GM12878 (cell line): ENCODE data around the gene CARMIL3. TPM values are rescaled to one million over a fixed set of nuclear protein-coding genes. Genes with fewer than 3 reads are reported as not detected.

Experiments
- ATAC-seq: fragments of 200-7000 bp; cut with Tn5 transposase; 3 replicates; pipeline ENCODE4 v1.9.1; 2020; ENCODE audit warnings: mild to moderate bottlenecking, moderate library complexity
- BruUV-seq: library from RNA; stranded (reverse); fragments of 400-500 nt; replicated peaks from 2 replicates; lab custom pipeline; 2021; lab: Mats Ljungman, UMichigan
- CTCF ChIA-PET: fragments of 300-600 bp; sonication (Branson Sonifier 250); formaldehyde crosslinking; extraction: SDS; loops from one replicate; lab custom pipeline; 2021; ENCODE audit warnings: inconsistent platforms; lab: Yijun Ruan, JAX
- POLR2A ChIA-PET: fragments of 350-600 bp; formaldehyde crosslinking; extraction: SDS; loops from one replicate; lab custom pipeline; 2021; ENCODE audit warnings: inconsistent platforms; lab: Charles Lee
- RAD21 ChIA-PET: fragments of 300-600 bp; sonication (Branson Sonifier 250); formaldehyde crosslinking; loops from one replicate; lab custom pipeline; 2023; ENCODE audit warnings: antibody characterized with exemption; ENCODE audit not compliant: unreplicated experiment; lab: Charles Lee
- SMC1A ChIA-PET: fragments of 300-600 bp; sonication (Branson Sonifier 250); formaldehyde crosslinking; loops from one replicate; lab custom pipeline; 2023; ENCODE audit not compliant: unreplicated experiment, uncharacterized antibody; lab: Charles Lee
- DNase-seq: peaks from one replicate; pipeline ENCODE4 v3.0.0-alpha.2; 2011; ENCODE audit warnings: low read depth, low spot score
- FAIRE-seq: peaks from 3 replicates; lab custom pipeline; 2011; peaks lifted over from hg19 to GRCh38; lab: Jason Lieb, UNC
- H2AFZ ChIP-seq: 2 replicates; pipeline ENCODE4 v1.6.0; 2011; ENCODE audit warnings: low read depth, low read length, control low read depth; ENCODE audit not compliant: control insufficient read depth
- H3K27ac ChIP-seq: 2 replicates; pipeline ENCODE4 v1.5.1; 2011; ENCODE audit warnings: control low read depth; ENCODE audit not compliant: control insufficient read depth, insufficient read depth
- H3K27me3 ChIP-seq, 2 experiments: replicated peaks in 1 of 2; 2 replicates each; pipeline versions ENCODE4 v1.6.0 to v1.6.1; 2011; ENCODE audit warnings: low read length in 1 of 2; ENCODE audit not compliant: control insufficient read depth in 2 of 2, insufficient read depth in 2 of 2
- H3K36me3 ChIP-seq, 2 experiments: 2 replicates each; pipeline ENCODE4 v1.5.1; 2011; ENCODE audit warnings: low read length in 1 of 2; ENCODE audit not compliant: control insufficient read depth in 2 of 2, insufficient read depth in 2 of 2
- H3K4me1 ChIP-seq: 2 replicates; pipeline ENCODE4 v1.6.1; 2011; ENCODE audit warnings: mild to moderate bottlenecking, low read length, moderate library complexity, mixed read lengths; ENCODE audit not compliant: control insufficient read depth, insufficient read depth
- H3K4me2 ChIP-seq: 2 replicates; pipeline ENCODE4 v1.6.0; 2011; ENCODE audit warnings: control low read depth; ENCODE audit not compliant: control insufficient read depth, insufficient read depth
- H3K4me3 ChIP-seq: fragments of 200-600 bp; sonication (generic); 2 replicates; pipeline ENCODE4 v1.5.1; 2016
- H3K79me2 ChIP-seq: 2 replicates; pipeline ENCODE4 v1.6.0; 2011; ENCODE audit warnings: low read length; ENCODE audit not compliant: control insufficient read depth, insufficient read depth
- H3K9ac ChIP-seq: 2 replicates; pipeline ENCODE4 v1.8.0; 2011; ENCODE audit warnings: low read length, control low read depth, mixed read lengths; ENCODE audit not compliant: control insufficient read depth, insufficient read depth
- H3K9me3 ChIP-seq: replicated peaks from 3 replicates; pipeline ENCODE4 v1.5.1; 2011; ENCODE audit warnings: mild to moderate bottlenecking, low read length; ENCODE audit not compliant: control insufficient read depth, insufficient read depth
- H4K20me1 ChIP-seq: 2 replicates; pipeline ENCODE4 v1.6.0; 2011; ENCODE audit not compliant: control insufficient read depth, insufficient read depth
- CBFB ChIP-seq: IDR thresholded peaks from 2 replicates; pipeline ENCODE4 v1.6.1; 2016; ENCODE audit warnings: antibody characterized with exemption, low read depth
- CHD2 ChIP-seq: IDR thresholded peaks from 2 replicates; pipeline ENCODE4 v1.6.1; 2011; ENCODE audit warnings: low read depth, low read length, improper control_type of control experiment, borderline replicate concordance
- ESRRA ChIP-seq: IDR thresholded peaks from 2 replicates; pipeline ENCODE4 v1.6.1; 2012; ENCODE audit warnings: mild to moderate bottlenecking, low read length, improper control_type of control experiment
- KLF5 ChIP-seq: fragments of 450-650 bp; IDR thresholded peaks from 2 replicates; pipeline ENCODE4 v1.6.1; 2014; ENCODE audit warnings: mild to moderate bottlenecking; ENCODE audit not compliant: partially characterized antibody
- NFYA ChIP-seq: IDR thresholded peaks from 2 replicates; pipeline ENCODE4 v1.6.1; 2011; ENCODE audit warnings: low read depth, mild to moderate bottlenecking, low read length, improper control_type of control experiment, borderline replicate concordance
- RAD21 ChIP-seq: IDR thresholded peaks from 2 replicates; pipeline ENCODE4 v1.6.1; 2011; ENCODE audit warnings: mild to moderate bottlenecking, low read depth, low read length, moderate library complexity; ENCODE audit not compliant: insufficient read depth
- SIX5 ChIP-seq: IDR thresholded peaks from 2 replicates; pipeline ENCODE4 v1.6.1; 2011; ENCODE audit warnings: mild to moderate bottlenecking, low read depth, low read length, moderate library complexity; ENCODE audit not compliant: severe bottlenecking
- SUPT20H ChIP-seq: IDR thresholded peaks from 2 replicates; pipeline ENCODE4 v1.6.1; 2011; ENCODE audit warnings: low read depth, mild to moderate bottlenecking, low read length, moderate library complexity, borderline replicate concordance; ENCODE audit not compliant: control insufficient read depth
- TCF12 ChIP-seq: IDR thresholded peaks from 2 replicates; pipeline ENCODE4 v1.6.1; 2011; ENCODE audit warnings: low read depth, mild to moderate bottlenecking, low read length
- YY1 ChIP-seq: IDR thresholded peaks from 2 replicates; pipeline ENCODE4 v1.6.1; 2011; ENCODE audit warnings: low read depth, mild to moderate bottlenecking, low read length
- ZBED1 ChIP-seq: IDR thresholded peaks from 2 replicates; pipeline ENCODE4 v1.6.1; 2016; ENCODE audit warnings: borderline replicate concordance
- ZNF217 ChIP-seq: fragments of 450-650 bp; IDR thresholded peaks from 2 replicates; pipeline ENCODE4 v1.6.1; 2017; ENCODE audit warnings: antibody characterized with exemption, mild to moderate bottlenecking
- WGBS: methylation state at CpG from one replicate; pipeline ENCODE4 v1.1.6; 2016; ENCODE audit warnings: low lambda C conversion rate; ENCODE audit not compliant: insufficient replicate concordance, insufficient coverage; ENCODE audit errors: missing lambda C conversion rate; 5-methylcytosine and 5-hydroxymethylcytosine counted together
- in situ Hi-C: fragments of 300-500 bp; cut with MboI; formaldehyde crosslinking; loops from 9 replicates; pipeline ENCODE4 v1.14.3; 2018; ENCODE audit warnings: mixed read lengths
- intact Hi-C: fragments of 100-400 bp; cut with micrococcal nuclease; formaldehyde crosslinking; loops from one replicate; pipeline ENCODE4 v1.14.2; 2022; ENCODE audit not compliant: unreplicated experiment
- polyA plus RNA-seq, 11 experiments: library from polyadenylated mRNA; depleted of rRNA in 4 of 11; unstranded in 6 of 11; stranded (reverse) in 5 of 11; fragments of >200 nt; fragmentation: Nextera tagmentation in 4 of 11; fragmentation: Illumina TruSeq in 1 of 11; extraction: Ambion mirVana in 4 of 11; extraction: Trizol in 1 of 11; gene quantifications; 1 replicate in 1 of 11; 2 replicates in 10 of 11; pipeline versions ENCODE4 v1.2.1 to v1.2.3, GENCODE V29; 2011 to 2016; ENCODE audit warnings: inconsistent platforms in 2 of 11, missing spikeins in 2 of 11, low read depth in 1 of 11
- total RNA-seq, 4 experiments: library from RNA; depleted of rRNA in 3 of 4; stranded (reverse); fragments of >200 nt in 3 of 4; fragmentation: Illumina TruSeq in 1 of 4; extraction: Trizol in 1 of 4; gene quantifications; 2 replicates each; pipeline versions ENCODE4 v1.2.1 to v1.2.3, GENCODE V29; 2013 to 2021
- TF ChIP-seq, protein P1 (sequence below): IDR thresholded peaks from 2 replicates; pipeline ENCODE4 v1.6.1; 2011; ENCODE audit warnings: low read depth, low read length, improper control_type of control experiment, borderline replicate concordance
- TF ChIP-seq, protein P2 (sequence below): fragments of 450-650 bp; IDR thresholded peaks from 2 replicates; pipeline ENCODE4 v1.6.1; 2016; ENCODE audit warnings: mild to moderate bottlenecking
- TF ChIP-seq, protein P3 (sequence below): fragments of 450-650 bp; IDR thresholded peaks from 2 replicates; pipeline ENCODE4 v1.6.1; 2014; ENCODE audit warnings: mild to moderate bottlenecking
- TF ChIP-seq, protein P4 (sequence below): IDR thresholded peaks from 2 replicates; pipeline ENCODE4 v1.6.1; 2011; ENCODE audit warnings: mild to moderate bottlenecking, low read depth, low read length, moderate library complexity; ENCODE audit not compliant: insufficient replicate concordance

CARMIL3 gene
- total and polyA plus RNA-seq, 10 of the 15 experiments (the other 5 are each of a cell fraction or from before 2014, with no cell fraction given), result 0.09 to 0.32 (median 0.25) TPM; not detected in 3

DNA sequence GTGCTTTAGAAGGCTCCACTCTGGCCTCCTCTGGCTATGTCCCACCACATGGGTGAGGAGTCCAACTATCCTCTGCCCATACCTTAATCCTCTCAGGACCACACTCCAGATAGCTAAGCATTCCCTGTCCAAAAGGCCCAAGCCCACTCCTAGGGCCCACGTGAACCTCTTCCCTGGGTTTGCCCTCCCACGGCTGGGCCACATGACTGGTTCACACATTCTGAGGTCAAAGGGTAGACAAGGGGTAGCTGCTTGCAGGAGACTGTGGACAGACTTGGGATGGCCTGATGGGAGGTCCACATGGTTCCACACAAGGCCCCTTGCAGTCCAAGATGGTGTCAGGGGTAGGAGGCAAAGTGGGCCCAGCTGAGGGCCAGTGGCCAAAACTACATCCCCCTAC is 36.3 kb downstream of the CARMIL3 start:
- Histone ChIP-seq H4K20me1 (no peaks in the 10 kb centered on the region), H3K4me2 (no peak overlapping the region), H3K27ac (no peak overlapping the region), H3K9ac (no peak overlapping the region), H3K4me1 (no peaks in the 10 kb centered on the region), H3K36me3 (no peaks in the 10 kb centered on the region), H3K27me3 (no peaks in the 10 kb centered on the region), H2AFZ (no peak overlapping the region), H3K9me3 (no peaks in the 10 kb centered on the region), H3K79me2 (no peaks in the 10 kb centered on the region), H3K4me3 (no peak overlapping the region)
- BruUV-seq, result no TSS peak
- ChIA-PET POLR2A (interaction anchor here (0.9 kb wide), 1 partner anchor 12 kb away, joined by 3 read pairs; no protein-coding TSS in a partner anchor), CTCF (interaction anchor here (0.7 to 11.2 kb wide), 3 partner anchors 18 to 73 kb away, joined by 5 to 294 read pairs (median 197); no protein-coding TSS in a partner anchor), SMC1A (interaction anchor here (0.7 kb wide), 1 partner anchor 42 kb away, joined by 3 read pairs; no protein-coding TSS in a partner anchor), RAD21 (interaction anchor here (1.3 kb wide), 1 partner anchor 21 kb away, joined by 3 read pairs; no protein-coding TSS in a partner anchor)
- DNase-seq, result no peak
- TF ChIP-seq ZBED1 (no peak), ESRRA (no peak), SUPT20H (no peak), ZNF217 (no peak), CHD2 (no peak), CBFB (no peak), NFYA (no peak), SIX5 (no peak), KLF5 (no peak), YY1 (no peak), RAD21 (no peak), TCF12 (no peak)
- TF ChIP-seq, protein P1, sequence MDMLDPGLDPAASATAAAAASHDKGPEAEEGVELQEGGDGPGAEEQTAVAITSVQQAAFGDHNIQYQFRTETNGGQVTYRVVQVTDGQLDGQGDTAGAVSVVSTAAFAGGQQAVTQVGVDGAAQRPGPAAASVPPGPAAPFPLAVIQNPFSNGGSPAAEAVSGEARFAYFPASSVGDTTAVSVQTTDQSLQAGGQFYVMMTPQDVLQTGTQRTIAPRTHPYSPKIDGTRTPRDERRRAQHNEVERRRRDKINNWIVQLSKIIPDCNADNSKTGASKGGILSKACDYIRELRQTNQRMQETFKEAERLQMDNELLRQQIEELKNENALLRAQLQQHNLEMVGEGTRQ, result no peak
- TF ChIP-seq, protein P2, sequence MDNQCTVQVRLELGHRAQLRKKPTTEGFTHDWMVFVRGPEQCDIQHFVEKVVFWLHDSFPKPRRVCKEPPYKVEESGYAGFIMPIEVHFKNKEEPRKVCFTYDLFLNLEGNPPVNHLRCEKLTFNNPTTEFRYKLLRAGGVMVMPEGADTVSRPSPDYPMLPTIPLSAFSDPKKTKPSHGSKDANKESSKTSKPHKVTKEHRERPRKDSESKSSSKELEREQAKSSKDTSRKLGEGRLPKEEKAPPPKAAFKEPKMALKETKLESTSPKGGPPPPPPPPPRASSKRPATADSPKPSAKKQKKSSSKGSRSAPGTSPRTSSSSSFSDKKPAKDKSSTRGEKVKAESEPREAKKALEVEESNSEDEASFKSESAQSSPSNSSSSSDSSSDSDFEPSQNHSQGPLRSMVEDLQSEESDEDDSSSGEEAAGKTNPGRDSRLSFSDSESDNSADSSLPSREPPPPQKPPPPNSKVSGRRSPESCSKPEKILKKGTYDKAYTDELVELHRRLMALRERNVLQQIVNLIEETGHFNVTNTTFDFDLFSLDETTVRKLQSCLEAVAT, result no peak
- TF ChIP-seq, protein P3, sequence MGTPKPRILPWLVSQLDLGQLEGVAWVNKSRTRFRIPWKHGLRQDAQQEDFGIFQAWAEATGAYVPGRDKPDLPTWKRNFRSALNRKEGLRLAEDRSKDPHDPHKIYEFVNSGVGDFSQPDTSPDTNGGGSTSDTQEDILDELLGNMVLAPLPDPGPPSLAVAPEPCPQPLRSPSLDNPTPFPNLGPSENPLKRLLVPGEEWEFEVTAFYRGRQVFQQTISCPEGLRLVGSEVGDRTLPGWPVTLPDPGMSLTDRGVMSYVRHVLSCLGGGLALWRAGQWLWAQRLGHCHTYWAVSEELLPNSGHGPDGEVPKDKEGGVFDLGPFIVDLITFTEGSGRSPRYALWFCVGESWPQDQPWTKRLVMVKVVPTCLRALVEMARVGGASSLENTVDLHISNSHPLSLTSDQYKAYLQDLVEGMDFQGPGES, result no peak
- TF ChIP-seq, protein P4, sequence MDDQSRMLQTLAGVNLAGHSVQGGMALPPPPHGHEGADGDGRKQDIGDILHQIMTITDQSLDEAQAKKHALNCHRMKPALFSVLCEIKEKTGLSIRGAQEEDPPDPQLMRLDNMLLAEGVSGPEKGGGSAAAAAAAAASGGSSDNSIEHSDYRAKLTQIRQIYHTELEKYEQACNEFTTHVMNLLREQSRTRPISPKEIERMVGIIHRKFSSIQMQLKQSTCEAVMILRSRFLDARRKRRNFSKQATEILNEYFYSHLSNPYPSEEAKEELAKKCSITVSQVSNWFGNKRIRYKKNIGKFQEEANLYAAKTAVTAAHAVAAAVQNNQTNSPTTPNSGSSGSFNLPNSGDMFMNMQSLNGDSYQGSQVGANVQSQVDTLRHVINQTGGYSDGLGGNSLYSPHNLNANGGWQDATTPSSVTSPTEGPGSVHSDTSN, result no peak
- in situ Hi-C loops, result loop anchor here (5.0 kb wide), 1 partner anchor 76 kb away; no protein-coding TSS in a partner anchor
- WGBS, result 60% methylated on average over 2 of the region's 2 CpGs
- intact Hi-C loops, result no loop called here
- FAIRE-seq, result no peak
- ATAC-seq, result no peak
